GM18511 (cell line): Measurements from ENCODE around the gene COL4A5.
A peak's percentile ranks its signal among the peaks of the same experiment; 100 is the strongest.
"Not testable (repeated sequence)": the region's sequence is repeated elsewhere in the genome, so short reads cannot be mapped to it uniquely, and the experiment has no call there.

Source experiments
- ATAC-seq: cut with Tn5 transposase; IDR thresholded peaks from one replicate; pipeline ENCODE4 v1.9.1; 2021; ENCODE audit warnings: mild to moderate bottlenecking, moderate library complexity; ENCODE audit not compliant: unreplicated experiment

COL4A5 gene

GRCh38 chrX:108447303-108447702 is 7.7 kb downstream of the COL4A5 start:
- no peak for ATAC-seq

- no peak for ATAC-seq
Measured at GRCh38 chrX:108453841-108454240, 14.2 kb downstream of the COL4A5 start.

- ATAC-seq, result no peak
Measured at GRCh38 chrX:108456971-108457477, 17.4 kb downstream of the COL4A5 start.

- no peak for ATAC-seq
Measured at GRCh38 chrX:108464604-108465003, 25.0 kb downstream of the COL4A5 start.

- ATAC-seq, result no peak
Measured at GRCh38 chrX:108468486-108468885, 28.8 kb downstream of the COL4A5 start.

- ATAC-seq, result no peak
Measured at GRCh38 chrX:108473979-108474378, 34.3 kb downstream of the COL4A5 start.

- not testable (repeated sequence) for ATAC-seq
Measured at GRCh38 chrX:108481528-108481927, 41.9 kb downstream of the COL4A5 start.

GRCh38 chrX:108484251-108484650 is 44.6 kb downstream of the COL4A5 start:
- no peak for ATAC-seq

GRCh38 chrX:108485960-108486359 is 46.3 kb downstream of the COL4A5 start:
- ATAC-seq, result no peak

GRCh38 chrX:108494406-108495090 is 54.9 kb downstream of the COL4A5 start:
- no peak for ATAC-seq

GRCh38 chrX:108511721-108512120 is 72.1 kb downstream of the COL4A5 start:
- no peak for ATAC-seq

- ATAC-seq, result no peak
Measured at GRCh38 chrX:108516184-108516583, 76.5 kb downstream of the COL4A5 start.

- no peak for ATAC-seq
Measured at GRCh38 chrX:108527724-108528123, 88.1 kb downstream of the COL4A5 start.

GRCh38 chrX:108537005-108537404 is 97.4 kb downstream of the COL4A5 start:
- peak; percentile 94 for ATAC-seq

GRCh38 chrX:108541286-108541685 is 101.6 kb downstream of the COL4A5 start:
- no peak for ATAC-seq

- ATAC-seq, result no peak
Measured at GRCh38 chrX:108557580-108557979, 117.9 kb downstream of the COL4A5 start.

- ATAC-seq, result no peak
Measured at GRCh38 chrX:108558217-108558616, 118.6 kb downstream of the COL4A5 start.

- no peak for ATAC-seq
Measured at GRCh38 chrX:108573136-108573535, 133.5 kb downstream of the COL4A5 start.

- no peak for ATAC-seq
Measured at GRCh38 chrX:108582151-108582550, 142.5 kb downstream of the COL4A5 start.

- no peak for ATAC-seq
Measured at GRCh38 chrX:108584617-108585211, 145.1 kb downstream of the COL4A5 start.

- no peak for ATAC-seq
Measured at GRCh38 chrX:108590496-108590895, 150.9 kb downstream of the COL4A5 start.

GRCh38 chrX:108601276-108601675 is 161.6 kb downstream of the COL4A5 start:
- no peak for ATAC-seq

- ATAC-seq, result no peak
Measured at GRCh38 chrX:108610141-108610540, 170.5 kb downstream of the COL4A5 start.
